SK-N-SH treated with all-trans-retinoic acid at 6 μM for 48 hours (cell line): ENCODE data around the gene UPP2.

Source experiments
- ATAC-seq: fragments of 200-7000 bp; cut with Tn5 transposase; 3 replicates; pipeline ENCODE4 v1.9.1; 2020; ENCODE audit warnings: mild to moderate bottlenecking, moderate library complexity
- ARNTL ChIP-seq: fragments of 450-650 bp; formaldehyde crosslinking; IDR thresholded peaks from 2 replicates; pipeline ENCODE4 v1.5.0; 2020; ENCODE audit warnings: low read depth, mild to moderate bottlenecking, moderate library complexity, borderline replicate concordance
- BACH2 ChIP-seq: fragments of 250-450 bp; sonication (Bioruptor Pico); IDR thresholded peaks from 2 replicates; pipeline ENCODE4 v1.9.0; 2021; ENCODE audit warnings: mild to moderate bottlenecking, borderline replicate concordance
- CREB5 ChIP-seq: fragments of 250-450 bp; sonication (Bioruptor Pico); IDR thresholded peaks from 2 replicates; pipeline ENCODE4 v1.5.1; 2020; ENCODE audit warnings: low read depth, mild to moderate bottlenecking, moderate library complexity
- CSDC2 ChIP-seq: fragments of 250-450 bp; sonication (Bioruptor Pico); IDR thresholded peaks from 2 replicates; pipeline ENCODE4 v1.5.0; 2020; ENCODE audit warnings: mild to moderate bottlenecking, moderate library complexity
- CSRNP3 ChIP-seq: fragments of 250-450 bp; sonication (Bioruptor Pico); IDR thresholded peaks from 2 replicates; pipeline ENCODE4 v1.5.1; 2021; ENCODE audit warnings: mild to moderate bottlenecking, moderate library complexity
- ESRRG ChIP-seq: fragments of 250-450 bp; sonication (Bioruptor Pico); IDR thresholded peaks from 2 replicates; pipeline ENCODE4 v1.6.1; 2021; ENCODE audit warnings: mild to moderate bottlenecking
- GLIS3 ChIP-seq: fragments of 250-450 bp; sonication (Bioruptor Pico); IDR thresholded peaks from 2 replicates; pipeline ENCODE4 v1.5.0; 2020; ENCODE audit warnings: mild to moderate bottlenecking, moderate library complexity
- ISL1 ChIP-seq: fragments of 250-450 bp; sonication (Bioruptor Pico); IDR thresholded peaks from 2 replicates; pipeline ENCODE4 v2.1.2; 2022; ENCODE audit warnings: mild to moderate bottlenecking, moderate library complexity
- OSR1 ChIP-seq: fragments of 250-450 bp; sonication (Bioruptor Pico); IDR thresholded peaks from 2 replicates; pipeline ENCODE4 v1.8.0; 2022; ENCODE audit warnings: moderate library complexity, mild to moderate bottlenecking, inconsistent platforms
- PATZ1 ChIP-seq: fragments of 250-450 bp; sonication (Bioruptor Pico); IDR thresholded peaks from 2 replicates; pipeline ENCODE4 v1.8.0; 2020; ENCODE audit warnings: mild to moderate bottlenecking, moderate library complexity, borderline replicate concordance
- PPARA ChIP-seq: fragments of 250-450 bp; sonication (Bioruptor Pico); IDR thresholded peaks from 2 replicates; pipeline ENCODE4 v1.5.0; 2020; ENCODE audit warnings: mild to moderate bottlenecking, borderline replicate concordance
- RARB ChIP-seq: fragments of 250-450 bp; sonication (Bioruptor Pico); IDR thresholded peaks from 2 replicates; pipeline ENCODE4 v1.8.0; 2021; ENCODE audit warnings: mild to moderate bottlenecking, moderate library complexity
- SNAI2 ChIP-seq: fragments of 250-450 bp; sonication (Bioruptor Pico); IDR thresholded peaks from 2 replicates; pipeline ENCODE4 v1.5.0; 2020; ENCODE audit warnings: mild to moderate bottlenecking, moderate library complexity
- TCF4 ChIP-seq: fragments of 250-450 bp; sonication (Bioruptor Pico); IDR thresholded peaks from 2 replicates; pipeline ENCODE4 v1.8.0; 2021; ENCODE audit warnings: mild to moderate bottlenecking, moderate library complexity, borderline replicate concordance
- TOX ChIP-seq: fragments of 250-450 bp; sonication (Bioruptor Pico); IDR thresholded peaks from 2 replicates; pipeline ENCODE4 v1.8.0; 2021; ENCODE audit warnings: mild to moderate bottlenecking, moderate library complexity, borderline replicate concordance
- TSHZ2 ChIP-seq: fragments of 250-450 bp; sonication (Bioruptor Pico); IDR thresholded peaks from 2 replicates; pipeline ENCODE4 v1.5.0; 2020; ENCODE audit warnings: mild to moderate bottlenecking, moderate library complexity
- ZC3H10 ChIP-seq: fragments of 250-450 bp; sonication (Bioruptor Pico); IDR thresholded peaks from 2 replicates; pipeline ENCODE4 v1.5.1; 2021; ENCODE audit warnings: mild to moderate bottlenecking, moderate library complexity
- ZFP3 ChIP-seq: fragments of 250-450 bp; sonication (Bioruptor Pico); IDR thresholded peaks from 2 replicates; pipeline ENCODE4 v1.5.0; 2020; ENCODE audit warnings: mild to moderate bottlenecking, moderate library complexity
- ZFP30 ChIP-seq: fragments of 450-650 bp; formaldehyde crosslinking; IDR thresholded peaks from 2 replicates; pipeline ENCODE4 v1.5.0; 2022; ENCODE audit warnings: mild to moderate bottlenecking, moderate library complexity
- ZNF70 ChIP-seq: fragments of 450-650 bp; formaldehyde crosslinking; IDR thresholded peaks from 2 replicates; pipeline ENCODE4 v1.5.0; 2020; ENCODE audit warnings: mild to moderate bottlenecking, moderate library complexity
- ZNF8 ChIP-seq: fragments of 450-650 bp; formaldehyde crosslinking; IDR thresholded peaks from 2 replicates; pipeline ENCODE4 v1.5.0; 2020; ENCODE audit warnings: mild to moderate bottlenecking, moderate library complexity

UPP2 gene

GRCh38 chr2:158124896-158125295 lies 23.2 kb downstream of the UPP2 start:
- no peak for TF ChIP-seq ESRRG (CRISPR knock-in tag)
- TF ChIP-seq, all 23 proteins: peak for 0
- ATAC-seq: no peak

GRCh38 chr2:158125756-158126498 lies 24.3 kb downstream of the UPP2 start:
- no peak for ATAC-seq
- no peak for TF ChIP-seq PPARA (CRISPR knock-in tag)
- no peak for TF ChIP-seq TCF4
- TF ChIP-seq ARNTL (CRISPR knock-in tag): no peak
- no peak for TF ChIP-seq ZFP30 (CRISPR knock-in tag)
- TF ChIP-seq ZFP3 (CRISPR knock-in tag): no peak
- TF ChIP-seq ZNF8 (CRISPR knock-in tag): no peak
- no peak for TF ChIP-seq ZC3H10 (CRISPR knock-in tag)
- no peak for TF ChIP-seq BACH2 (CRISPR knock-in tag)
- TF ChIP-seq GLIS3: no peak
- no peak for TF ChIP-seq TOX (CRISPR knock-in tag)
- TF ChIP-seq CREB5 (CRISPR knock-in tag): no peak
- TF ChIP-seq PATZ1: no peak
- TF ChIP-seq SNAI2 (CRISPR knock-in tag): no peak
- TF ChIP-seq CSDC2 (CRISPR knock-in tag): no peak
- no peak for TF ChIP-seq ESRRG (CRISPR knock-in tag)
- TF ChIP-seq TSHZ2 (CRISPR knock-in tag): no peak
- TF ChIP-seq CSRNP3 (CRISPR knock-in tag): no peak
- TF ChIP-seq OSR1 (CRISPR knock-in tag): no peak
- no peak for TF ChIP-seq RARB
- no peak for TF ChIP-seq ZNF70 (CRISPR knock-in tag)

GRCh38 chr2:158127380-158127804 lies 25.7 kb downstream of the UPP2 start:
- ATAC-seq: no peak

More at GRCh38 chr2:158127380-158127804, 25.7 kb downstream of the UPP2 start:
- TF ChIP-seq BACH2 (CRISPR knock-in tag) (no peak), TOX (CRISPR knock-in tag) (no peak), ZFP30 (CRISPR knock-in tag) (no peak), CSRNP3 (CRISPR knock-in tag) (no peak), ZNF70 (CRISPR knock-in tag) (no peak), CREB5 (CRISPR knock-in tag) (no peak), ISL1 (no peak), PPARA (CRISPR knock-in tag) (no peak), ZC3H10 (CRISPR knock-in tag) (no peak), ZNF8 (CRISPR knock-in tag) (no peak), PATZ1 (no peak), TCF4 (no peak)
